SH-SY5Y (cell line): Measurements from ENCODE around the gene EMC10.

Source experiments
- GATA2 ChIP-seq: IDR thresholded peaks from 2 replicates; pipeline ENCODE4 v1.6.1; 2011; ENCODE audit warnings: mild to moderate bottlenecking, low read depth, low read length
- GATA3 ChIP-seq: IDR thresholded peaks from 2 replicates; pipeline ENCODE4 v1.6.1; 2011; ENCODE audit warnings: low read depth, mild to moderate bottlenecking, low read length, moderate library complexity

The EMC10 gene

DNA sequence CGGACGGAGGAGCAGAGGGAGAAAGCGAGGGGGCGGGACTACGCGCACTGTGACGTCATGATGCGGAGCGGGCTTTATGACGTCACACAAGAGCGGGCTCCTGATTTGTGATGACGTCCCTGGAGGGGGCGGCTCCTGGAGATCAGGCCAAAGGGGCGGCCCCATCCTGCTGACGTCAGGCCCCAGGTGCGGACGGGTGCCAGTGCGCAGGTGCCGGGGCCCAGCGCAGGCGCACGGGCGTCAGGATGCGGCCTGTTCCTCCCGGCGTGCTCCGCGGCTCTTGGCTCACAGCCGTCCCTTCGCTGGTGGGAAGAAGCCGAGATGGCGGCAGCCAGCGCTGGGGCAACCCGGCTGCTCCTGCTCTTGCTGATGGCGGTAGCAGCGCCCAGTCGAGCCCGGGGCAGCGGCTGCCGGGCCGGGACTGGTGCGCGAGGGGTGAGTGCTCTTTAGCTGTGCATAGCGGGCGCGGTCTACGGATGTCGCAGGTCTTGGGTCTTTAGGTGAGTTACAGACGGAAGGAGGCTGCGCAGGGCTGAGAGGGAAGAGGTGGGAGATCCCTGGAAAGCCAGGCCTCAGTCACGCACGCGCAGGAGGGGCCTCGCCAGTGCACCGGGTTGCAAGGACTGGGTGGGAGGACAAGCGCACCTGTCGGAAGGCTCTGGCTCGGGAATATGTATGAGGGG, at the start of gene EMC10, which contains the start of gene GARIN5A:
TSS of gene EMC10 (plus strand) at position 284 of the 683 bp plus-strand sequence. CDS start at position 322, 38 bp downstream.
TSS of gene GARIN5A (minus strand) at position 625 of the 683 bp plus-strand sequence. CDS start at position 165, 460 bp downstream.
- TF ChIP-seq GATA2 (no peak), GATA3 (no peak)

DNA sequence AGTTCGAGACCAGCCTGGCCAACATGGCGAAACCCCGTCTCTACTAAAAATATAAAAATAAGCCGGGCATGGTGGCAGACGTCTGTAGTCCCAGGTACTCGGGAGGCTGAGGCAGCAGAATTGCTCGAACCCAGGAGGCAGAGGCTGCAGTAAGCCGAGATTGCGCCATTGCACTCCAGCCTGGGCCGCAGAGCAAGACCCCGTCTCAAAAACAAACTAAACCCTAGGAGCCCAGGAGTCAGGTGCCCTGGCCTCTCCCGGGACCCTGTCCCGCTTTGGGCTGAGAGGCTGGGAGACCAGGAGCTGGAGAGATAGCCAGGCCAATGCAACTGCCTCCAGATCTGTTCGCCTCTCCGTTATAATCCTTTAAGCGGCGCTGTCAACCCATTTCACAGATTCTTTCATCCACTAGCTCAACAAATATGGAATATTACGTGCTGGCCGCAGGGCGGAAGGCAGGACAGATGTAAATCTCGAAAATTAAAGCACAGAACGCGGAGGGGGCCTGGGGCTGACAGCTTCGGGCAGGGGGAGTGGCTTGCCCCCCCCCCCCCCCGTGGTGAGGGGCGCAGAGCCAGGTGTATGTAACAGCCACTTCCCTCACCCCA, 48.9 kb upstream of the EMC10 start:
- TF ChIP-seq GATA3 (no peak), GATA2 (no peak)

DNA sequence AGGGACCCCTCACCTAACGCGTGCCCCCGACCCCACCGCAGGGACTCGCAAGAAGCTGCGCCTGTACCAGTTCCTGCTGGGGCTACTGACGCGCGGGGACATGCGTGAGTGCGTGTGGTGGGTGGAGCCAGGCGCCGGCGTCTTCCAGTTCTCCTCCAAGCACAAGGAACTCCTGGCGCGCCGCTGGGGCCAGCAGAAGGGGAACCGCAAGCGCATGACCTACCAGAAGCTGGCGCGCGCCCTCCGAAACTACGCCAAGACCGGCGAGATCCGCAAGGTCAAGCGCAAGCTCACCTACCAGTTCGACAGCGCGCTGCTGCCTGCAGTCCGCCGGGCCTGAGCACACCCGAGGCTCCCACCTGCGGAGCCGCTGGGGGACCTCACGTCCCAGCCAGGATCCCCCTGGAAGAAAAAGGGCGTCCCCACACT, 48.3 kb upstream of the EMC10 start:
- TF ChIP-seq GATA2 (no peak), GATA3 (no peak)

DNA sequence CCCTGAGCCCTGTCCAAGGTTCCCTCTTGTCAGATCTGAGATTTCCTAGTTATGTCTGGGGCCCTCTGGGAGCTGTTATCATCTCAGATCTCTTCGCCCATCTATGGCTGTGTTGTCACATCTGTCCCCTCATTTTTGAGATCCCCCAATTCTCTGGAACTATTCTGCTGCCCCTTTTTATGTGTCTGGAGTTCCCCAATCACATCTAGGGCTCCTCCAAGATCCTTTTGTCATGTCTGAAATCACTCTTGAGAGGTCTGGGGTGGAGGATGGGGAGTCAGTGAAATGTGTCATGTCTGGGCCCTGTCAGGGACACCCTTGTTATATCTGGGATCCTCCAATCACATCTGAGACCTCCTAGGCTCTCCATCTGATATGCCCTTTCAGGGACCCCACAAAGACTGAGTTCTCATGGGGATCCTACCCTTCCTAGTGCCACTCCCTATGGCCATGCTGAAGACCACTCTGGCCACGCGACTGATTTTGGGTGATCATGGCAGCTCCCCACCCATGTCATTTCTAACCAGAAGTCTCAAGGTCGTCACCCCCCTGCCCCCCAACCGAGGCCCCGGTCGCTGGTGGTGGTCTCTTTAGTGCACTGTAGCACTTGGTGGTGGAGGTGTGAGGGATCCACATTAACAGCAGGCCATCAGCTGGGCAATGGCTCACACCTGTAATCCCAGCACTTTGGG, 47.4 kb upstream of the EMC10 start:
- TF ChIP-seq GATA3 (no peak), GATA2 (no peak)

DNA sequence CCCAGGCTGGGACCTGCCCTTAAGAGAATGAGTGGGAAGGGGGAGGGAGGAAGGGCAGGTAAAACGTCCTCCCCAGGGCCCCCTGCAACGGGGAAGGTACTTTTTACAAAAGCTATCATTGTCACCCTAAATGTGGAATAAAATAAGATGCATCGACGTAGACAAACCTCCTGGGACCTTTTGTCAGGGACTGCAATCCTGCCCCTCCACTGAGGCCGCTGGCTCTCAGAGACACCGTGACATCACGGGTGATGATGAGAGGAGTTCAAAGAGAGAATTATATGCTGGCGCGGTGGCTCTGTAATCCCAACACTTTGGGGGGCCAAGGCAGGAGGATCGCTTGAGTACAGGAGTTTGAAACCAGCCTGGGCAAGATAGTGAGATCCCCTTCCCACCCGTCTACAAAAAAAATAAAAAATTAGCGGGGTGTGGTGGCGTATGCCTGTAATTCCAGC, 45.4 kb upstream of the EMC10 start:
- TF ChIP-seq GATA3 (no peak), GATA2 (no peak)

DNA sequence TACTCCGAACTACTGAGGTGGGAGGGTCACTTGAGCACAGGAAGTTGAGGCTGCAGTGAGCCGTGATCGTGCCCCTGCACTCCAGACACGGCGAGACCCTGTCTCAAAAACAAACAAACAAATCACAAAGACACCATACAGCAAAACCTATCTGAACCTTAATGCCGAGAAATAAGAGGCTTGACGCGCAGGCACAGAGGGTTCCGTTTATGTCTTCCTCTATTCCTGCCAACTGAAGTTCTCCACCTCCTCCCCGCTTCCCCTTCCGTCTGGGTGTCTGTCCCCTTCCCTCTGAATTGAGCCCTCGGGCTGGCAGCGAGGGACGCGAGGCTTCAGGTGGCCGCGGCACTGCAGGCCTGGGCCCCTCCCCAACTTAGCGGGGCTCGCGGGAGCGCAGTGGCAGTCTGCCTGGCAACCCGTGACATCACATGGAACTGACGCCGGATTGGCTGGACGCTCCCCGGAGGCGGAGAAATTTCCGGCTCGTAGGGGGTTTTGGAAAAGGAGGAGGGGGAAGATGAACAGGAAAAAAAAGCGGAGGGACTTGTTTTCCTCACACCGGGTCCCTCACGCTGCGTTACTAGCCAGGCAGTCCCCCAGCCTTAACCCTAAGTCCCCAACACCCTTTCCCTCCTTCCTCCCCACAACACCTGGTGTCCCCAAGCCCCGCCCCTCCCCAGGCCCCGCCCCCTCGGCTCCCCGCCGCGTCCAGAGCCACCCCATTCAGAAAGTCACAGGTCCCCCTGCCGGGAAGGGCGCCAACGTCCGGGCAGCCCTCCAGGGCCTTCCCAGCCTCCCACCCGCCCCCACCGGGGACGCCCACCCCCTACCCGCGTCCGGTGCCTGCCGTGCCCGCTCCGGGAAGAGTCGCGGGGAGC, 44.7 kb upstream of the EMC10 start:
- no peak for TF ChIP-seq GATA3
- TF ChIP-seq GATA2 = no peak

DNA sequence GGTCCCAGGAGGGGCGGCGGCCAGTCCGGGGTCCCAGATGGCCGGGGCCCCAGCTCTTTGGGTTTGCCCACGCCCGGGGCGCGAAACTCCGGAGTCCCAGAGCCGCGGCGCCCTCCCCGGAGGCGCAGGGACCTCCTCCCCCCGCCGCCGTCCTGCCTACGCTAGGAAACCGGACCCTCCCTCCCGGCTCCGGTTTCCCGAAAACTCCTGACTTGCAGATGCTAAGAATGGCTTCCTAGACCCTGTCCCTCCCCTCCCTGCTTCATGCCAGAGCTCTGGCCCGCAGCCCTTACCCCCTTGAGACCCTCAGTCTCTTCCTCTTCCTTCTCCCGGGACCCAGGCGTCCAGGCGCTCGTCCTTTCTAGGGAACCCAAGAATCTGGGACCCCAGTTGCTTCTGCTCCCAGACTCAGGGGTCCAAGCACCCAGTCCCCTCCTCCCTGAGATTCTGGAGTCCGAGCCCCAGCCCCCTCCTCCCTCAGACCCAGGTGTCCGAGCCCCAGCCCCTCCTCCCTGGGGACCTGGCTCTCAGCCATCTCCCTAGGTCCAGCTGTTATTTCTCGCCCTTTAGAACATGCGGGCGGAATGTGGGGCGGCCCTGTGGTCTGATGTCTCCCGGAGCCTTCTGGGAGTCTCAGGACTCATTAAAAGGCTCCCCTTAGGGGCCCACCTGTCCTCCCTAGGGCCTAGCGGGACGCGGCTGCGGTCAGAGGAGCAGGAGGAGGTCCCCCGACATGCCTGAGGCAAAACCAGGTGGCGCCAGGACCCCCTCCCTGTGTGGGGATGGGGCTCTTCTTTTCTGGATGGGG, 43.9 kb upstream of the EMC10 start, which contains the start of gene MYBPC2:
TSS of gene MYBPC2 (plus strand) at position 672 of the 808 bp plus-strand sequence. CDS start at position 734, 62 bp downstream.
- TF ChIP-seq GATA2 (no peak), GATA3 (no peak)

DNA sequence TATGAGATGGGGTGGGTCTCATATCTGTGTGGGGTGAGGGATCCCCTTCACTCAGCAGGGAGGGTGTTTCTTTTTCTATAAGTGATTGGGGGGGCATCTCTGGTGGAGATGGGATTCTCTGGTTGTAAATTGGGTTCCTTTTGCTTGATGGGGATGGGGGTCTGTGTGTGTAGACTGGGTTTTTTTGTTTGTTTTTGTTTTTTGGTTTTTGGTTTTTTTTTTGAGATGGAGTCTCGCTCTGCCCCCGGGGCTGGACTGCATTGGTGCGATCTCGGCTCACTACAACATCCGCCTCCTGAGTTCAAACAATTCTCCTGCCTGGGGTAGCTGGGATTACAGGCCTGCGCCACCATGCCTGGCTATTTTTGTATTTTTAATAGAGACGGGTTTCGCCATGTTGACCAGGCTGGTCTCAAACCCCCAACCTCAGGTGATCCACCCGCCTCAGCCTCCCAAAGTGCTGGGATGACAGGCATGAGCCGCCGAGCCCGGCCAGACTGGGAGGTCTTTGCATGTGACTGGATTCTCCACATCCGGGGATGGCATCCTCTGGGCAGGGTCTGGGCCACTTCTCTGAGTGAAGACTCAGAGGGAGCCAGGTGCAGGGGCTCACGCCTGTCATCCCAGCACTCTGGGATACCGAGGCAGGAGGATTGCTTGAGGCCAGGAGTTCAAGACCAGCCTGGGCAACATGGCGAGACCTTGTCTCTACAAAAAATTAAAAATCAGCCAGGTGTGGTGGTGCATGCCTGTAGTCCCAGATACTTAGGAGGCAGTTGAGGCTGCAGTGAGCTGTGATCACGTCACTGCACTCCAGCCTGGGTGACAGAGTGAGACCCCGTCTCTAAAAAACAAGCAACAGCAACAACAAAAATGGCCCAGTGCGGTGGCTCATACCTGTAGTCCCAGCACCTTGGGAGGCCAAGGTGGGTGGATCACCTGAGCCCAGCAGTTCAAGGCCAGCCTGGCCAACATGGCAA, 42.8 kb upstream of the EMC10 start:
- TF ChIP-seq GATA2 = no peak
- TF ChIP-seq GATA3 = no peak

DNA sequence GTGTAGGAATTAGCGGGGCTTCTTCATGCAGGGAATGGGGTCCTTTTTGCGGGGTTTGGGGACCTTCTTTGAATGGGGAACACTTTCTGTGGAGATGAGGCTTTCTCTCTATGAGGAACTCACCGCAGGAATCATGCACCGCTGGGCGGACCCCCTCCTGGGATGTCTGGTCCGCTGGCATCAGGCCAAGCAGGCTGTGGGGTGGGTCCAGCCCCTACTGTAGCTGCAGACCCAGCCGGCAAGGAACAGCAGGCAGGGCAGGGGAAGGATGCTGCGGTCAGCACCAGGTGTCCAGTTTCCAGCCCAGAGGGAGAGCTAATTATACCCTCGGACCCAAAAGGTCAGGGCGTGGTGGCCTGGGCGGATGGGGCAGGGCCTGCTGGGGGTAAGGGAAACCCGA, 41.8 kb upstream of the EMC10 start:
- TF ChIP-seq GATA3 (no peak), GATA2 (no peak)

DNA sequence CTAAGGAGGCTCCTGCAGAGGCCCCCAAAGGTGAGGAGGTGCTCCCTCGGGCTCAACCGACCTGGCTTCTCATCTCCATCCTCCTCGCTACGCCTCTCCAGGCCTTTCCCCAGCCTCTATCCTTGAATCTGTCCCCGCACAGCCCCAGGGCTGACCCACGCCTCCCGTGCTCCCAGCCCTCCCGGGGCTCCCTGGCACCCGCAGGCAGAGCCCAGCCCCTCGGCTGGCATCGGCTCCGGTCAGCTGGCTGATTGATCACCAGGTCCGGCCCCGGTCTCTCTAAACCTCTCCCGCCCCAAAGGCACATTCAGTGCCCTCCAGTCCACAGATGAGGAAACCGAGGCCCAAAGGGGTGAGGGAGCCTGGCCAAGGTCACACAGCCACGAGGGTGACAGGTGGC, 41.1 kb upstream of the EMC10 start:
- TF ChIP-seq GATA3 (no peak), GATA2 (no peak)

DNA sequence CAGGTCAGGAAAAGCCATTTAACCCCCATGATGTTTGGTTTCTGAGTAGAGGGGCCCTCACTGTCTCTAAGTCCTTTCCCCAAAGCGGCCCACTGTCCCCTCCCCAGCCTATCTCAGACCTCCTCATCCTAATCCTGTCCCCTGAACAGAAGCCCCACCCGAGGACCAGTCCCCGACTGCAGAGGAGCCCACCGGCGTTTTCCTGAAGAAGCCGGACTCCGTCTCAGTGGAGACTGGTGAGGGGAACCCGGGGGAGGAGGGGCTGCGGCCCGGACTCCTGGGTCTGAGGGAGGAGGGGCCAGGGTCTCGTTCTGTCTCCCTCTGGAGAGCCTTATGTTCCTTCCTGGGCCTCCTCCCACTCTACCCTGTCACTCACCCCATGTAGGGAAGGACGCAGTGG, 40.7 kb upstream of the EMC10 start:
- TF ChIP-seq GATA3 (no peak), GATA2 (no peak)

DNA sequence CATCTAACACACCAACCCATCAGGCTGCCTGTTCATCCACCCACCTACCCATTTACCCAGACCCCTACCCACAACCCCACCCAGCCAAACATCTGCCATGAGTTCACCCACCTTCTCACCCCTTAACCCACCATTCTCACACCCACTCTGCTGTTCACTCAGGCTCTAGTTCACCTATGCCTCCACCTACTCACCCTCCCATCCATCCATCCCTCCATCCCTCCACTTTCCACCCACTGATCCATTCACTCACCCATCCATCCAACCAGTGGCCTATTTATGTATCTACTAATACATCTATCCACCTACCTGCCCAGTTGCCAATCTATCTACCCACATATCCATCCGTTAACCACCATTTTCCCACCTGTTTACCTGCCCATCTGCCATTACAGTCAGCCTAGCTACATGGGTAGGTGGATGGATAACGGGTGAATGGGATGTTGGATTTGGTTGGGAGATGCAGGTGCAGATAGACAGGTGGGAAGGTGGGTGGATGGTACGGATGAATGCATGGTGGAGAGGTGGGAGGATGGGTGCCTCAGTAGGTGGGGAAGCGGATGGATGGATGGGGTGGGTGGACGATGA, 38.4 kb upstream of the EMC10 start:
- TF ChIP-seq GATA3 (no peak), GATA2 (no peak)

DNA sequence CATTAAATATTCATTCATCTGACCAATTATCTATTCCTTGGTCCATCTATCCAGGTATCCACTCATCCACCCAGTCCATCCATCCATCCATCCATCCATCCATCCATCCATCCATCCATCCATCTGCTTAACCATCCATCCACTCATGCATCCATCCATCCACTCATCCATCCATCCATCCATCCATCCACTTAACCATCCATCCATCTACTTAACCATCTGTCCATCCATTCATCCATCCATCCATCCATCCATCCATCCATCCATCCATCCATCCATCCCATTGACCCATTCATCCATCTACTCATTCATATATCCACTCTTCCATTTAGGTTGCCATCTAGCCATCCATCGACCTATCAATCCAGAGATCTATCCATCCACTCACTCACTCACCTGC, 32.2 kb upstream of the EMC10 start:
- TF ChIP-seq GATA3 (no peak), GATA2 (no peak)
